ENCODE measurements around the gene TMEM233. TPM values are rescaled to one million over a fixed set of nuclear protein-coding genes. Genes with fewer than 3 reads are reported as not detected.

The TMEM233 gene
- total RNA-seq, 2 experiments from 2014 or later = not detected

DNA sequence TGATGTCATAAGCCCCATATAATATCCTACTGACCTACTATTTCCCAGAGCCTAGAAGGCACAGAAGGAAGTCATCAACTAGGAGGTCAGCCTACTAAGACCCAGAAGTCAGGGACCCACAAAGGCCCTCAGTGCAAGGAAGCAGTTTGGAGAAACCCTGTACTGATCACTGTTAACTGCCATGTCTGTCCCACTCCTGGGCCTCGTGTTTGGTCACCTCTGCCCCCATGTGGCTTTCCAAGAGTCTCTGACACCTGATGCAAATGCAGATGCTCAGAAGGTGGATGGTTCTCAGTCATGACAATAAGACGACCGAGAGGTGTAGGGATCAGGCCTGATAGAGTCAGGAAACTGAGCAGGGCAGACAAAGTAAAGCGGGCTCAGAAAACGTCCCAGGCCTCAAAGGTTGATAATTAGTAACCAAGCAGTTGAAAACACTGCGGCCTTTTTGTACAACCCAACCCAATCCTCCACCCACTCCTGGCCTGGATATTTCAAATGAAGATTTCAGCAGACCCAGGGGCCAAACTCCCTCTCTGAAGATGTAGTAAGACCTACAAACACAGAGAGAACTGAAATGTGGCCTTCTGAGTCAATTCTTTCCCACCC, 97.7 kb downstream of the TMEM233 start:
- Mint-ChIP-seq H3K4me1 (no peaks in the 10 kb centered on the region), H3K27me3 (no peaks in the 10 kb centered on the region), H3K27ac (no peak overlapping the region), H3K9me3 (no peaks in the 10 kb centered on the region), H3K36me3 (ENCODE audit: low read depth) (peaks cover 54% of the 10 kb centered on the region), H3K4me3 (no peak overlapping the region)
- DNase-seq = no peak
- ChIA-PET CTCF (no interaction called here), POLR2A (no interaction called here)

DNA sequence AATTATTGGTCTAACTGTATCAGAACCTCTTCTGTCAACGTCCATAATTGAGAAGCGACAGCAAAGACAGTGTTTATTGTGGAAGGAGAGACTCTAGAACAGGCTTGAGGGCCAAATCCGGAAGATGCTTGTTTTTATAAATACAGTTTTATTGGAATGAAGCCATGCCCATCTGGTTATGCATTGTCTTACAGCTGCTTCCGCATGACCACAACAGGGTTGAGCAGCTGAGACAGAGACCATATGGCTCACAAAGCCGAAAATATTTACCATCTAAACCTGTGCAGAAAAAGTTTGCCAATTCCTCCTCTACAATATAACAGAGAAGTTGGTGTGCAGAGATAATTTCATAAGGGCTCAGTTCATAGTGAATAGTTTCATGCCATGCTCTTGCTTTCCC, 98.8 kb downstream of the TMEM233 start:
- POLR2A ChIA-PET = no interaction called here
- Mint-ChIP-seq H3K4me3 (no peak overlapping the region), H3K27ac (no peak overlapping the region), H3K36me3 (ENCODE audit: low read depth) (peaks cover 52% of the 10 kb centered on the region), H3K9me3 (no peaks in the 10 kb centered on the region), H3K4me1 (no peaks in the 10 kb centered on the region), H3K27me3 (no peaks in the 10 kb centered on the region)
- no peak for DNase-seq
- CTCF ChIA-PET = no interaction called here

Other genes with a start within 250 kb of the TMEM233 start
- gene PRKAB1, start 74.4 kb downstream of the TMEM233 start, total RNA-seq = 10 to 100 TPM; 37.5 to 39.8 TPM